Measurements from ENCODE around the gene AFF3.
"Not testable (repeated sequence)": the region's sequence is repeated elsewhere in the genome, so short reads cannot be mapped to it uniquely, and the experiment has no call there.

DNA sequence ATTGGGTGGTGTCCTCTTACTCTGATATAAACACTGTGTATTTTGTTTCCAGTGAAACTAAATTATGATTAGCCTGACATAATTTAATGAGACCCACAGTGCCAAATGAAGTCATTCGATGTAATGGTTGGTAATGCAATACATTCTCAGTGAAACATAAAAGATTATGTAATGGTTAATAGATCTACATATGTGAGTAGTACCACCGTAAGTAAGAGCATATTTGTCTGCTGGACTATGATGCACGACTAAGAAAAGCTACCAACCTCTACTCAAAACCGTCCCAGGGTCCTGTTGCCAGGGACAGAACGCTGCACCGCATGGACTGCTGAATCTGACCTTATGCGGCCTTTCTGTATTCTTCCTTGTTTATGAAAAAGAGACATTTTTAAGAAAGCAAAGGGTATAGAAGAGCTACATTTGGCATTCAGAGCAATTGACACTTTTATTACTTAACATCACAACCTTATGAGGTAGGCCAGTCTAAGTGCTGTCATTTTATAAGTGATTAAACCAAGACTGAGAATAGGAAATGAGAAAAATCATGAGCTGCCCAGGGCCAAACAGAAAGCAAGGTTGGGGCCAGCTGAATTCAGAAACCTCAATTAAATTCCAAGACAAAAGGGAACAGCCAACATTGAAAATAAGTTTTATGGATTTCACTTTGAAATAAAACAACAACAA lies 44.6 kb downstream of the AFF3 start:
- TF ChIP-seq, protein P1, sequence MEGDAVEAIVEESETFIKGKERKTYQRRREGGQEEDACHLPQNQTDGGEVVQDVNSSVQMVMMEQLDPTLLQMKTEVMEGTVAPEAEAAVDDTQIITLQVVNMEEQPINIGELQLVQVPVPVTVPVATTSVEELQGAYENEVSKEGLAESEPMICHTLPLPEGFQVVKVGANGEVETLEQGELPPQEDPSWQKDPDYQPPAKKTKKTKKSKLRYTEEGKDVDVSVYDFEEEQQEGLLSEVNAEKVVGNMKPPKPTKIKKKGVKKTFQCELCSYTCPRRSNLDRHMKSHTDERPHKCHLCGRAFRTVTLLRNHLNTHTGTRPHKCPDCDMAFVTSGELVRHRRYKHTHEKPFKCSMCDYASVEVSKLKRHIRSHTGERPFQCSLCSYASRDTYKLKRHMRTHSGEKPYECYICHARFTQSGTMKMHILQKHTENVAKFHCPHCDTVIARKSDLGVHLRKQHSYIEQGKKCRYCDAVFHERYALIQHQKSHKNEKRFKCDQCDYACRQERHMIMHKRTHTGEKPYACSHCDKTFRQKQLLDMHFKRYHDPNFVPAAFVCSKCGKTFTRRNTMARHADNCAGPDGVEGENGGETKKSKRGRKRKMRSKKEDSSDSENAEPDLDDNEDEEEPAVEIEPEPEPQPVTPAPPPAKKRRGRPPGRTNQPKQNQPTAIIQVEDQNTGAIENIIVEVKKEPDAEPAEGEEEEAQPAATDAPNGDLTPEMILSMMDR (IDR thresholded peaks at IDR 0.05), result not testable (repeated sequence)
- not testable (repeated sequence) for TF ChIP-seq ZFX (IDR thresholded peaks at IDR 0.05; ENCODE audit: borderline replicate concordance)

Measured in 22Rv1 (cell line).